H1 (cell line): ENCODE measurements around the gene NUMB. TPM values are rescaled to one million over a fixed set of nuclear protein-coding genes. Genes with fewer than 3 reads are reported as not detected.
A peak's percentile ranks its signal among the peaks of the same experiment; 100 is the strongest.

Experiments
- CTCF ChIA-PET: fragments of 300-600 bp; sonication (Branson Sonifier 250); formaldehyde crosslinking; loops from one replicate; lab custom pipeline; 2021; ENCODE audit not compliant: partially characterized antibody; lab: Charles Lee
- POLR2A ChIA-PET: fragments of 300-600 bp; sonication (Branson Sonifier 250); formaldehyde crosslinking; loops from one replicate; lab custom pipeline; 2021; ENCODE audit warnings: inconsistent platforms; ENCODE audit not compliant: partially characterized antibody; lab: Charles Lee
- DNase-seq, 2 experiments: peaks; one replicate each; pipeline versions ENCODE4 v3.0.0 to v3.0.0-alpha.2; 2010 to 2022; ENCODE audit warnings: low spot score in 2 of 2, low read depth in 1 of 2, mixed read lengths in 1 of 2
- FAIRE-seq: peaks from 2 replicates; lab custom pipeline; 2011; peaks lifted over from hg19 to GRCh38; lab: Jason Lieb, UNC
- H2AFZ ChIP-seq: 2 replicates; pipeline ENCODE4 v1.8.1; 2012; ENCODE audit warnings: low read length, inconsistent platforms
- H2AK5ac ChIP-seq: 2 replicates; pipeline ENCODE4 v1.6.1; 2013; ENCODE audit warnings: low read depth, low read length
- H2BK120ac ChIP-seq: replicated peaks from 2 replicates; pipeline ENCODE3; 2013; ENCODE audit warnings: low read depth, low read length, inconsistent platforms
- H2BK12ac ChIP-seq: 2 replicates; pipeline ENCODE4 v1.6.1; 2013; ENCODE audit warnings: low read depth, low read length
- H2BK15ac ChIP-seq: 2 replicates; pipeline ENCODE4 v1.6.1; 2013; ENCODE audit warnings: low read length
- H2BK20ac ChIP-seq: 2 replicates; pipeline ENCODE4 v1.6.1; 2013; ENCODE audit warnings: low read length
- H2BK5ac ChIP-seq: 2 replicates; pipeline ENCODE4 v1.6.1; 2013; ENCODE audit warnings: low read depth, low read length
- H3K14ac ChIP-seq: 2 replicates; pipeline ENCODE4 v1.6.1; 2013; ENCODE audit warnings: inconsistent platforms; ENCODE audit not compliant: insufficient read length
- H3K18ac ChIP-seq: 2 replicates; pipeline ENCODE4 v1.6.1; 2013; ENCODE audit warnings: low read length; ENCODE audit errors: extremely low read depth
- H3K23ac ChIP-seq: 2 replicates; pipeline ENCODE4 v1.6.1; 2013; ENCODE audit warnings: inconsistent platforms; ENCODE audit not compliant: insufficient read length
- H3K23me2 ChIP-seq: 2 replicates; pipeline ENCODE4 v1.6.1; 2013; ENCODE audit warnings: low read depth, low read length
- H3K27ac ChIP-seq: 2 replicates; pipeline ENCODE4 v1.6.1; 2011; ENCODE audit warnings: low read depth, low read length, inconsistent platforms
- H3K27me3 ChIP-seq, 4 experiments: replicated peaks in 1 of 4; 1 replicate in 1 of 4; 2 replicates in 3 of 4; pipeline versions ENCODE4 v1.6.1 to v1.8.1; 2011 to 2013; ENCODE audit warnings: low read length in 3 of 4, mild to moderate bottlenecking in 3 of 4, inconsistent platforms in 2 of 4, mixed read lengths in 2 of 4, moderate library complexity in 1 of 4; ENCODE audit not compliant: control insufficient read depth in 3 of 4, insufficient read depth in 3 of 4; ENCODE audit errors: extremely low read depth in 1 of 4
- H3K36me3 ChIP-seq, 4 experiments: 2 replicates each; pipeline versions ENCODE4 v1.6.1 to v1.8.1; 2011 to 2013; ENCODE audit warnings: mild to moderate bottlenecking in 4 of 4, low read length in 3 of 4, moderate library complexity in 2 of 4, control low read depth in 1 of 4, inconsistent platforms in 1 of 4; ENCODE audit not compliant: insufficient read depth in 4 of 4, control insufficient read depth in 2 of 4
- H3K4ac ChIP-seq: replicated peaks from 2 replicates; pipeline ENCODE3; 2013; ENCODE audit warnings: low read length, low read depth, mixed read lengths, inconsistent platforms; ENCODE audit not compliant: insufficient read length
- H3K4me1 ChIP-seq, 4 experiments: replicated peaks in 1 of 4; 1 replicate in 1 of 4; 2 replicates in 3 of 4; pipeline versions ENCODE4 v1.6.1 to v1.8.1; 2011 to 2013; ENCODE audit warnings: low read length in 3 of 4, inconsistent platforms in 2 of 4, mixed read lengths in 1 of 4; ENCODE audit not compliant: insufficient read depth in 4 of 4, control insufficient read depth in 3 of 4
- H3K4me2 ChIP-seq, 2 experiments: 2 replicates each; pipeline versions ENCODE4 v1.6.1 to v1.8.1; 2011 to 2013; ENCODE audit warnings: low read depth in 2 of 2, low read length in 2 of 2, control low read depth in 1 of 2, inconsistent platforms in 1 of 2, mild to moderate bottlenecking in 1 of 2; ENCODE audit not compliant: insufficient read depth in 1 of 2
- H3K4me3 ChIP-seq, 4 experiments: fragments of 200-600, 300-600 bp in 1 of 4; sonication (generic), shearing (Covaris generic), sonication (Bioruptor Twin) in 1 of 4; 2 replicates each; pipeline versions ENCODE4 v1.5.1 to v1.8.1; 2011 to 2016; ENCODE audit warnings: low read length in 4 of 4, low read depth in 3 of 4, control low read depth in 2 of 4, inconsistent platforms in 2 of 4, mild to moderate bottlenecking in 2 of 4, mixed read lengths in 1 of 4, moderate library complexity in 1 of 4; ENCODE audit not compliant: insufficient read depth in 2 of 4; ENCODE audit errors: extremely low read depth in 1 of 4
- H3K56ac ChIP-seq: replicated peaks from 2 replicates; pipeline ENCODE3; 2013; ENCODE audit warnings: low read depth, mild to moderate bottlenecking, mixed read lengths, low read length, inconsistent platforms; ENCODE audit not compliant: insufficient read length
- H3K79me1 ChIP-seq: 2 replicates; pipeline ENCODE4 v1.6.1; 2013; ENCODE audit warnings: low read depth, low read length, control low read depth
- H3K79me2 ChIP-seq, 2 experiments: 2 replicates each; pipeline versions ENCODE4 v1.6.1 to v1.8.1; 2012 to 2013; ENCODE audit warnings: low read length in 2 of 2, mild to moderate bottlenecking in 2 of 2, inconsistent platforms in 1 of 2; ENCODE audit not compliant: insufficient read depth in 2 of 2, control insufficient read depth in 1 of 2
- H3K9ac ChIP-seq, 4 experiments: replicated peaks in 1 of 4; 1 replicate in 1 of 4; 2 replicates in 3 of 4; pipeline versions ENCODE4 v1.6.1 to v1.8.1; 2011 to 2013; ENCODE audit warnings: low read depth in 3 of 4, low read length in 3 of 4, control low read depth in 2 of 4, mild to moderate bottlenecking in 2 of 4, moderate library complexity in 2 of 4, inconsistent platforms in 1 of 4; ENCODE audit errors: extremely low read depth in 1 of 4
- H3K9me3 ChIP-seq, 2 experiments: 2 replicates each; pipeline versions ENCODE4 v1.6.1 to v1.8.1; 2012 to 2013; ENCODE audit warnings: mild to moderate bottlenecking in 2 of 2, moderate library complexity in 2 of 2, control low read depth in 1 of 2, inconsistent platforms in 1 of 2, low read depth in 1 of 2, low read length in 1 of 2, mixed read lengths in 1 of 2; ENCODE audit not compliant: insufficient read depth in 2 of 2
- H4K20me1 ChIP-seq, 2 experiments: replicated peaks in 1 of 2; 2 replicates each; pipeline versions ENCODE3 to v1.8.1; 2011 to 2013; ENCODE audit warnings: inconsistent platforms in 2 of 2, low read length in 2 of 2, mild to moderate bottlenecking in 1 of 2; ENCODE audit not compliant: insufficient read depth in 2 of 2, control insufficient read depth in 1 of 2
- H4K5ac ChIP-seq: 2 replicates; pipeline ENCODE4 v1.6.1; 2013; ENCODE audit warnings: low read length, low read depth, mixed read lengths, inconsistent platforms; ENCODE audit not compliant: insufficient read length
- H4K8ac ChIP-seq: 2 replicates; pipeline ENCODE4 v1.8.0; 2013; ENCODE audit warnings: mild to moderate bottlenecking, moderate library complexity, low read length, inconsistent platforms; ENCODE audit not compliant: insufficient read depth; ENCODE audit errors: extremely low read depth
- H4K91ac ChIP-seq: replicated peaks from 2 replicates; pipeline ENCODE3; 2013; ENCODE audit warnings: low read length, mixed read lengths, inconsistent platforms; ENCODE audit not compliant: insufficient read length
- GABPA ChIP-seq: IDR thresholded peaks from 2 replicates; pipeline ENCODE4 v1.6.1; 2011; ENCODE audit warnings: mild to moderate bottlenecking, low read length, moderate library complexity, borderline replicate concordance; ENCODE audit not compliant: insufficient read depth
- WGBS, 2 experiments: shearing (Covaris generic) in 1 of 2; methylation state at CpG; one replicate each; pipeline versions ENCODE4 v1.1.6 to v1.1.7; 2013 to 2015; ENCODE audit warnings: low lambda C conversion rate in 2 of 2, mixed read lengths in 2 of 2, inconsistent platforms in 1 of 2, low coverage in 1 of 2, missing lambda C conversion rate in 1 of 2; ENCODE audit not compliant: insufficient replicate concordance in 2 of 2, insufficient coverage in 1 of 2, insufficient read length in 1 of 2; ENCODE audit errors: extremely low coverage in 1 of 2, missing lambda C conversion rate in 1 of 2; 5-methylcytosine and 5-hydroxymethylcytosine counted together
- polyA plus RNA-seq, 7 experiments: library from polyadenylated mRNA; depleted of rRNA in 3 of 7; stranded (reverse) in 5 of 7; unstranded in 2 of 7; fragments of >200 nt in 5 of 7; fragments of 200-250 nt in 2 of 7; gene quantifications; 1 replicate in 5 of 7; 2 replicates in 1 of 7; 4 replicates in 1 of 7; pipeline versions ENCODE4 v1.2.1 to v1.2.3, GENCODE V29; 2011 to 2013; ENCODE audit warnings: missing spikeins in 2 of 7, mixed read lengths in 2 of 7
- total RNA-seq: library from RNA; stranded (reverse); fragmentation: NEBNext Ultra II Directional; extraction: Animal tissue kit (Norgen Biotek cat#: 25700); gene quantifications from 2 replicates; pipeline ENCODE4 v1.2.1, GENCODE V29; 2021

The NUMB gene
- total and polyA plus RNA-seq, 2 of the 8 experiments (the other 6 are each of a cell fraction or from before 2014, with no cell fraction given) = 54.3 to 78.1 TPM

- Histone ChIP-seq H4K8ac (no peak overlapping the region), H3K23ac (no peak overlapping the region), H3K27me3 (no peaks in the 10 kb centered on the region), H4K20me1 (no peaks in the 10 kb centered on the region), H3K4me2 (no peak overlapping the region), H3K56ac (no peak overlapping the region), H3K18ac (no peak overlapping the region), H3K36me3 (no peaks in the 10 kb centered on the region), H3K23me2 (0 out of 2 replicates have a peak, but pooled peaks cover 2% of the 10 kb centered on the region), H4K91ac (no peak overlapping the region), H2AK5ac (no peak overlapping the region), H2BK120ac (no peak overlapping the region), H3K4me3 (no peak overlapping the region), H3K79me2 (no peaks in the 10 kb centered on the region), H2BK20ac (no peak overlapping the region), H3K4ac (no peak overlapping the region), H2BK15ac (peak overlapping the region; percentile 88; the same call in 1 of the 2 replicates), H2BK5ac (no peak overlapping the region), H2AFZ (peak overlapping the region; percentile 30; the same call in 1 of the 2 replicates), H3K79me1 (no peaks in the 10 kb centered on the region), H3K9me3 (no peaks in the 10 kb centered on the region), H3K4me1 (no peaks in the 10 kb centered on the region), H3K27ac (no peak overlapping the region), H2BK12ac (no peak overlapping the region), H3K14ac (no peak overlapping the region), H3K9ac (no peak overlapping the region), H4K5ac (no peak overlapping the region)
- WGBS, 2 experiments = 91% methylated on average over 3 of the region's 3 CpGs; no CpG with 5 or more reads in 1 of the 2 experiments
- ChIA-PET POLR2A (interaction anchor here (0.9 to 1.2 kb wide), 2 partner anchors 19 to 134 kb away, joined by 3 read pairs; partner anchors contain the start of gene NUMB), CTCF (interaction anchor here (0.6 to 1.5 kb wide), 5 partner anchors 9 to 311 kb away, joined by 3 to 5 read pairs (median 3); partner anchors contain the start of gene HEATR4)
- FAIRE-seq = no peak
- DNase-seq = no peak
- TF ChIP-seq GABPA = no peak
Measured at GRCh38 chr14:73476451-73476931, 18.1 kb upstream of the NUMB start.
